Lung (tissue), 12 donors: ENCODE measurements around the gene FLYWCH2. TPM values are rescaled to one million over a fixed set of nuclear protein-coding genes. Genes with fewer than 3 reads are reported as not detected.
"Not testable (repeated sequence)": the region's sequence is repeated elsewhere in the genome, so short reads cannot be mapped to it uniquely, and the experiment has no call there.

Experiments used
- ATAC-seq: fragments of 200-7000 bp; cut with Tn5 transposase; one replicate; pipeline ENCODE4 v1.9.1; 2020; ENCODE audit warnings: moderate number of reproducible peaks; ENCODE audit not compliant: insufficient read depth, low FRiP score
- DNase-seq, 3 donors: peaks; one replicate each; pipeline ENCODE4 v3.0.0-alpha.2; 2013 to 2017
- H3K27ac ChIP-seq, 2 donors: one replicate each; pipeline ENCODE4 v1.5.1; 2013; ENCODE audit warnings: mild to moderate bottlenecking in 2 of 2, moderate library complexity in 2 of 2, control low read depth in 1 of 2, inconsistent platforms in 1 of 2, low read depth in 1 of 2, low read length in 1 of 2
- H3K27me3 ChIP-seq, 3 donors: one replicate each; pipeline ENCODE4 v1.5.1; 2013; ENCODE audit warnings: low read length in 2 of 3; ENCODE audit not compliant: control insufficient read depth in 3 of 3, insufficient read depth in 3 of 3
- H3K36me3 ChIP-seq, 4 donors: one replicate each; pipeline ENCODE4 v1.5.1; 2013; ENCODE audit warnings: low read length in 4 of 4, mild to moderate bottlenecking in 1 of 4, moderate library complexity in 1 of 4; ENCODE audit not compliant: control insufficient read depth in 4 of 4, insufficient read depth in 4 of 4
- H3K4me1 ChIP-seq, 5 donors: one replicate each; pipeline ENCODE4 v1.5.1; 2013; ENCODE audit warnings: low read length in 5 of 5, mild to moderate bottlenecking in 2 of 5, moderate library complexity in 1 of 5; ENCODE audit not compliant: control insufficient read depth in 5 of 5, insufficient read depth in 5 of 5
- H3K4me3 ChIP-seq: one replicate; pipeline ENCODE4 v1.5.1; 2013; ENCODE audit warnings: mild to moderate bottlenecking, control low read depth, moderate library complexity
- H3K9ac ChIP-seq, 2 donors: one replicate each; pipeline ENCODE4 v1.5.1; 2013; ENCODE audit warnings: low read length in 2 of 2, control low read depth in 1 of 2; ENCODE audit not compliant: insufficient read depth in 1 of 2
- H3K9me3 ChIP-seq, 4 donors: one replicate each; pipeline ENCODE4 v1.5.1; 2013; ENCODE audit warnings: low read length in 3 of 4, mild to moderate bottlenecking in 1 of 4, moderate library complexity in 1 of 4; ENCODE audit not compliant: control insufficient read depth in 4 of 4, insufficient read depth in 3 of 4
- WGBS, 2 donors: extraction: QIAGEN DNeasy Blood & Tissue Kit; methylation state at CpG; one replicate each; pipeline ENCODE4 v1.1.7; 2013; 5-methylcytosine and 5-hydroxymethylcytosine counted together
- polyA plus RNA-seq, 2 donors: library from polyadenylated mRNA; stranded (reverse); fragments of 200-250 nt; gene quantifications; one replicate each; pipeline ENCODE4 v1.2.1, GENCODE V29; 2013
- total RNA-seq, 2 donors: library from RNA; depleted of rRNA in 1 of 2; stranded (reverse); fragments of >200 nt in 1 of 2; gene quantifications; one replicate each; pipeline ENCODE4 v1.2.1, GENCODE V29; 2014 to 2021
- TF ChIP-seq, protein P1 (sequence below): IDR thresholded peaks from 2 replicates; pipeline ENCODE4 v1.5.1; 2012; ENCODE audit warnings: mild to moderate bottlenecking; ENCODE audit errors: control extremely low read depth, extremely low read depth
- donor health status: control.
- donor health status: control.
- donor health status: Bipolar disorder and iron deficiency.
- donor health status: healthy.
- donor health status: DM: yes; HTN: yes; CAD: no.

Gene FLYWCH2
- total and polyA plus RNA-seq, 4 donors: 26.7 to 40.6 (median 39.2) TPM

DNA sequence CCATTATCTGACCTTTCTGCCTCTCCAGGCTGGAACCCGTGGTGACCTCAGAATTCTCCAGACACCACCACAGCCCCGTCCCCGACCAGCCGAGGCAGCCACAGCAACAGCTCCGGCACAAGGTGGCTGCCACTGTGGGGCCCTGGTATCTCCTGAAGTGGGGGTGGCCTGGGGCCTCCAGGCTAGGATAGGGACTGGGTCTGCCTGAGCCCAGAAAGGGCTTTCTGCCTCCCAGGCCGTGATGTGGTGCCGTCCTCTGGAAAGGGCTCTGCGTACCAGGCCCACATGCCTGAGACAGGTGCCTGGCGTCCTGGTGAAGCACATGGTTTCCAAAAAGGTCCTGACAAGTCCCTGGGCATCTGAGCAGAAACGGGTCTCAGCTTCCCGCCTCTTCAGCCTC is 45.8 kb downstream of the FLYWCH2 start:
- H3K9ac ChIP-seq: no peak overlapping the region
- H3K27me3 ChIP-seq: no peaks in the 10 kb centered on the region
- H3K4me1 ChIP-seq: peaks cover 0 to 6% (median 2%) of the 10 kb centered on the region in 5 donors
- no peak overlapping the region for H3K4me3 ChIP-seq
- TF ChIP-seq, protein P1, sequence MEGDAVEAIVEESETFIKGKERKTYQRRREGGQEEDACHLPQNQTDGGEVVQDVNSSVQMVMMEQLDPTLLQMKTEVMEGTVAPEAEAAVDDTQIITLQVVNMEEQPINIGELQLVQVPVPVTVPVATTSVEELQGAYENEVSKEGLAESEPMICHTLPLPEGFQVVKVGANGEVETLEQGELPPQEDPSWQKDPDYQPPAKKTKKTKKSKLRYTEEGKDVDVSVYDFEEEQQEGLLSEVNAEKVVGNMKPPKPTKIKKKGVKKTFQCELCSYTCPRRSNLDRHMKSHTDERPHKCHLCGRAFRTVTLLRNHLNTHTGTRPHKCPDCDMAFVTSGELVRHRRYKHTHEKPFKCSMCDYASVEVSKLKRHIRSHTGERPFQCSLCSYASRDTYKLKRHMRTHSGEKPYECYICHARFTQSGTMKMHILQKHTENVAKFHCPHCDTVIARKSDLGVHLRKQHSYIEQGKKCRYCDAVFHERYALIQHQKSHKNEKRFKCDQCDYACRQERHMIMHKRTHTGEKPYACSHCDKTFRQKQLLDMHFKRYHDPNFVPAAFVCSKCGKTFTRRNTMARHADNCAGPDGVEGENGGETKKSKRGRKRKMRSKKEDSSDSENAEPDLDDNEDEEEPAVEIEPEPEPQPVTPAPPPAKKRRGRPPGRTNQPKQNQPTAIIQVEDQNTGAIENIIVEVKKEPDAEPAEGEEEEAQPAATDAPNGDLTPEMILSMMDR: no peak
- 89 to 93% methylated on average over 11 of the region's 11 CpGs for WGBS, 2 donors
- no peak overlapping the region for H3K27ac ChIP-seq
- no peak for DNase-seq
- peaks cover under 1 to 36% (median 3%) of the 10 kb centered on the region in 4 donors for H3K36me3 ChIP-seq
- no peak for ATAC-seq
- no peaks in the 10 kb centered on the region for H3K9me3 ChIP-seq

DNA sequence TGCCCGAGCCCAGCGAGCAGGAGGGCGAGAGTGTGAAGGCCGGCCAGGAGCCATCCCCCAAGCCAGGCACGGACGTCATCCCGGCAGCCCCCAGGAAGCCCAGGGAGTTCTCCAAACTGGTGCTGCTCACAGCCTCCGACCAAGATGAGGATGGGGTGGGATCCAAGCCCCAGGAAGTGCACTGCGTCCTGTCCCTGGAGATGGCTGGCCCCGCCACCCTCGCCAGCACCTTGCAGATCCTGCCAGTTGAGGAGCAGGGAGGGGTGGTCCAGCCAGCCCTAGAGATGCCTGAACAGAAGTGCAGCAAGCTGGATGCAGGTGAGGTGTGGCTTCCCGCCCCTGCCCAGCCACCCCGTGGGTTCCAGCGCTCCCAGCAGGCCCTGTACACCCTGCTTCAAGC is 46.7 kb downstream of the FLYWCH2 start:
- DNase-seq (no peak), ATAC-seq (no peak)
- H3K4me1 ChIP-seq: peaks cover 0 to 6% (median 2%) of the 10 kb centered on the region in 5 donors
- no peaks in the 10 kb centered on the region for H3K9me3 ChIP-seq
- 94% methylated on average over 14 of the region's 14 CpGs for WGBS, 2 donors
- peaks cover 1 to 40% (median 4%) of the 10 kb centered on the region in 4 donors for H3K36me3 ChIP-seq
- no peaks in the 10 kb centered on the region for H3K27me3 ChIP-seq
- no peak overlapping the region for H3K27ac ChIP-seq
- TF ChIP-seq, protein P1: no peak
- no peak overlapping the region for H3K9ac ChIP-seq
- no peak overlapping the region for H3K4me3 ChIP-seq

DNA sequence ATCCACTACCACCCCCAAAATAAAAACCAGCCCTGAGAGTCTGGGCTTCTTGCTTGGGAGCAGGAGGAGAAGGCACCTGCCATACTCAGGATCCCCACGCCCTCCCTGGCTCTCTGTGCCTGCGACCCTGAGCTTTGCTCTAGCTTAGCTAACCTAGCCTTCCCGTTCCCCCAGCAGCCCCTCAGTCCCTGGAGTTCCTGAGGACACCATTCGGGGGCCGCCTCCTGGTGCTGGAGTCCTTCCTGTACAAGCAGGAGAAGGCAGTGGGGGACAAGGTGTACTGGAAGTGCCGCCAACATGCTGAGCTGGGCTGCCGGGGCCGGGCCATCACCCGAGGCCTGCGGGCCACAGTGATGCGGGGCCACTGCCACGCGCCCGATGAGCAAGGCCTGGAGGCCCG is 47.2 kb downstream of the FLYWCH2 start:
- no peak for DNase-seq
- TF ChIP-seq, protein P1: no peak
- Histone ChIP-seq H3K9me3 (no peaks in the 10 kb centered on the region), H3K4me3 (no peak overlapping the region), H3K9ac (no peak overlapping the region), H3K36me3 (peaks cover 0 to 37% (median 5%) of the 10 kb centered on the region in 4 donors), H3K4me1 (peaks cover 0 to 2% (median under 1%) of the 10 kb centered on the region in 5 donors), H3K27ac (no peak overlapping the region), H3K27me3 (no peaks in the 10 kb centered on the region)
- ATAC-seq: no peak
- WGBS, 2 donors: 95 to 98% methylated on average over 15 of the region's 15 CpGs

DNA sequence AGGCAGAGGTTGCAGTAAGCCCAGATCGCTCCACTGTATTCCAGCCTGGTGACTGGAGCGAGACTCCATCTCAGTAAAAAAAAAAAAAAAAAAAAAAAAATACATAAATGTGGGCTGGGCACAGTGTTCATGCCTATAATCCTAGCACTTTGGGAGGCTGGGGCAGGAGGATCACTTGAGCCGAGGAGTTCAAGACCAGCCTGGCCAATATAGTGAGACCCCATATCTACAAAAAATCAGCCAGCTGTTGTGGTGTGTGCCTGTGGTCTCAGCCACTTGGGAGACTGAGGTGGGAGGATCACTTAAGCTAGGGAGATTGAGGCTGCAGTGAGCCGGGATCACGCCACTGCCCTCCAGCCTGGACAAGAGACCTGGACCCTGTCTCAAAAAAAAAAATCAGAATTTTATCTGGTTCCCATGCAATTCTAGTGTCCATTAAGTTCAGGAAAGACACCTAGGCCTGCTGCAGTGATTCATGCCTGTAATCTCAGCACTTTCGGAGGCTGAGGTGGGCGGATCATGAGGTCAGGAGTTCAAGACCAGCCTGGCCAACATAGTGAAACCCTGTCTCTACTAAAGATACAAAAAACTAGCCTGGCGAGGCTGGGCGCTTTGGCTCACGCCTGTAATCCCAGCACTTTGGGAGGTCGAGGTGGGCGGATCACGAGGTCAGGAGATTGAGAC is 48.4 kb downstream of the FLYWCH2 start:
- H3K4me3 ChIP-seq, DNase-seq, ATAC-seq, H3K27me3 ChIP-seq, H3K27ac ChIP-seq, H3K9me3 ChIP-seq, H3K4me1 ChIP-seq, H3K9ac ChIP-seq: not testable (repeated sequence)
- peaks cover under 1 to 44% (median 6%) of the 10 kb centered on the region in 4 donors for H3K36me3 ChIP-seq
- WGBS, 2 donors: 92 to 94% methylated on average over 13 of the region's 13 CpGs
